HG02678 (cell line): ENCODE data around the gene SMPD1.

Experiments
- ATAC-seq: cut with Tn5 transposase; IDR thresholded peaks from one replicate; pipeline ENCODE4 v1.9.1; 2021; ENCODE audit warnings: mild to moderate bottlenecking, moderate library complexity; ENCODE audit not compliant: unreplicated experiment

The SMPD1 gene

GRCh38 chr11:6410695-6411430 lies 20.6 kb downstream of the SMPD1 start:
- ATAC-seq: no peak

GRCh38 chr11:6411594-6412031 lies 21.3 kb downstream of the SMPD1 start:
- no peak for ATAC-seq

- ATAC-seq: no peak
Observed at GRCh38 chr11:6413791-6414201, 23.5 kb downstream of the SMPD1 start.

- no peak for ATAC-seq
Observed at GRCh38 chr11:6414874-6415328, 24.6 kb downstream of the SMPD1 start.

GRCh38 chr11:6415797-6416196 lies 25.5 kb downstream of the SMPD1 start:
- ATAC-seq: no peak

- ATAC-seq: no peak
Observed at GRCh38 chr11:6417907-6418556, 27.8 kb downstream of the SMPD1 start.

GRCh38 chr11:6418557-6419008 lies 28.3 kb downstream of the SMPD1 start:
- ATAC-seq: no peak

GRCh38 chr11:6419009-6419631 lies 28.8 kb downstream of the SMPD1 start, which contains the start of gene APBB1:
Gene APBB1, minus strand, starts transcription at chr11:6419094. Its CDS starts 7,747 bp downstream, at chr11:6411347.
- ATAC-seq: peak; percentile 44

GRCh38 chr11:6420677-6421076 lies 30.4 kb downstream of the SMPD1 start:
- ATAC-seq: no peak

- no peak for ATAC-seq
Observed at GRCh38 chr11:6427516-6427915, 37.2 kb downstream of the SMPD1 start.

- ATAC-seq: no peak
Observed at GRCh38 chr11:6431861-6432260, 41.6 kb downstream of the SMPD1 start.

- no peak for ATAC-seq
Observed at GRCh38 chr11:6433998-6434660, 43.9 kb downstream of the SMPD1 start.

GRCh38 chr11:6437423-6437822 lies 47.1 kb downstream of the SMPD1 start:
- no peak for ATAC-seq

- no peak for ATAC-seq
Observed at GRCh38 chr11:6437993-6438392, 47.7 kb downstream of the SMPD1 start.

- no peak for ATAC-seq
Observed at GRCh38 chr11:6438979-6439571, 48.8 kb downstream of the SMPD1 start.

GRCh38 chr11:6440906-6441358 lies 50.7 kb downstream of the SMPD1 start, which contains the start of gene HPX:
Gene HPX, minus strand, starts transcription at chr11:6440987. Its CDS starts 24 bp downstream, at chr11:6440963.
- ATAC-seq: no peak

- no peak for ATAC-seq
Observed at GRCh38 chr11:6442441-6442840, 52.2 kb downstream of the SMPD1 start.

- peak; percentile 75 for ATAC-seq
Observed at GRCh38 chr11:6443269-6444003, 53.2 kb downstream of the SMPD1 start.
